ENCODE data around the gene DENND1A.
"Not testable (repeated sequence)": the region's sequence is repeated elsewhere in the genome, so short reads cannot be mapped to it uniquely, and the experiment has no call there.

DENND1A gene

DNA sequence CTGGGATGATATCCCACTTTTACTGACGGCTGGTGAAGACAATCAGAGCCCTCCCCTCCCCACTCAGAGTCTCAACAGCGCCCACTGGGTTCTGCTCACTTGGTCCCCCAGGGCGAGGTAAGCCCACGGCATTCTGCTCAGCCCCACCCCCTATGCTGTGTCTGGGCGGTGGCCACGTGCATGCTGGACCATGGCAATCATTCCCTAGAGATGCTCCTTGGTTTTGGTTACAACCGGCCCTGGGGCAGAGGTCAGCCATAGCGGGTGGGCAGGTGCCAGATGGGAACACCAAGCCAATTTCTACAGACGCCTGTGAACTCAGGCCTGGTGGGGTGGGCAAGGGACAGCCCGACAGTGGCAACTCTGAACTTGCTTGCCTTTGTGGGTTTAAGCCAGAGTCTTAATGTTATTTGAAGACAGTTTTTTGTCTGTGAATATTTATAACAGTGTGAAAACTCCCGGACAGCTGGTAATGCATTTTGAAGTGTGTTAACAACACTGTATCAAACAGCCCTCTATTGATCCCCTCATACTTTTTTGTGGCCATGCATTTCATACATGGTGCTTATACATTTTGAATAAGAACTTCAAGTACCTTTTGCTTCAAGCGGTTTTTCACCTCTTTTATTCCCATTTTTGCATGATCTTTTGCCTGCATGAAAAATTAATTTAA lies 479.7 kb downstream of the DENND1A start:
- DNase-seq = no peak

DNA sequence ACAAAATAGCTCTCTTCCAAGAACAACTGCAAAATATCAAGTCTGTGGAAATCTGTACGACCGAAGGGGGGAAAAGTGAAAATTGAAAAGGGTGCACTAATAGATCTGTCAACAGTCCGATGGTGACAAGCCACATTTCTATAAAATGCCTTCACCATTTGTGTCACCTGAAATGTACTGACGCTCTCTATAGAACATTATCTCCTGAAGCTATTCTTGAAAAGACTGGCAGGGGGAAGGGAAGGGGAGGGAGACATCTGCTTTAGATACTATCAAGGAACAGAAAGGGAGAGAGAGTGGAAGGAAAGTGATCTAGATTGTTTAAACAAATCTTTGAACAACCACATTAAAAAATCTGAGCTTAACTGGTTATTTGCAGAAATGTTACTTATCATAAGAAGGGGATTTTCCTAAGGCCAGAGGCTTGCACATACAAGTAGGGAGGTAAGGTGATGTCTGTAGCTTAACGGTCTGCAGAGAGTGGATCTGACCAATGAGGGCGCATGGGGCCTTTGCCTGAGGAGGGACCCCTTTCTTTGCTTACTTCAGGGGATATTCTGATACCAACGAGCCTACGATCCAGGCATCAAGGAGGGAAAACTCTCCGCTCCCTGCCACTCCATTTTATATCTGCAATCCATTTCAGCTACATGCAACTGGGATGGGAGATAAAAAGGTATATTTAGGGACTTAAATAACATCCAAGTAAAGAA lies 481.8 kb downstream of the DENND1A start:
- no peak for DNase-seq

DNA sequence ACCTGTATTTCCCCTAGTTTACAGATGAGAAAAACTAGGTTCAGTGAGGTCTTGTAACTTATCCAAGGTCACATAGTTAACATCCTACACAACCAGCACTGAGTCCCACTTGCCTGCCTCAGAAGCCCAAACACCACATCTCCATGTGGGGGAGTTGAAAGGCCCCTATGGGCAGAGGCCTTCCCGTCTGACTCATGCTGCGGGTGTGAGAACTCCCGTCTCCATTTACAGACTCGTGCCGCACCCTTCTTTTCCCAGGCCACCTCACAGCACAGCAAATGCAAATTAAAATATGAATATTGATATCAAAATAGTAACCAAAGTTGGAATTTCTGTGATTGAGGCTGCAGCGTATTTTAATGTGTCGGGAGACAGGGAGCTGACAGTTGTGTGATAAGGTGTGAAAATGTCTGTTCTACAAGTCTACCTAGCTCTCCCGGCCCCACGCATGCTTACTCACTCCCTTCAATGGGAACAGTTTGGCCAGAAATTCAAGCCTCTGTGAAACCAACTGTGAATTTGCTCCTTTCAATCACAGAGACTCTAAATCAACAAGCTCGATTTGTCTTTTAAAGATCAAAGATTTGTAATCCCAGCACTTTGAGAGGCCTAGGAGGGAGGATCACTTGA lies 483.8 kb downstream of the DENND1A start:
- no peak for DNase-seq

DNA sequence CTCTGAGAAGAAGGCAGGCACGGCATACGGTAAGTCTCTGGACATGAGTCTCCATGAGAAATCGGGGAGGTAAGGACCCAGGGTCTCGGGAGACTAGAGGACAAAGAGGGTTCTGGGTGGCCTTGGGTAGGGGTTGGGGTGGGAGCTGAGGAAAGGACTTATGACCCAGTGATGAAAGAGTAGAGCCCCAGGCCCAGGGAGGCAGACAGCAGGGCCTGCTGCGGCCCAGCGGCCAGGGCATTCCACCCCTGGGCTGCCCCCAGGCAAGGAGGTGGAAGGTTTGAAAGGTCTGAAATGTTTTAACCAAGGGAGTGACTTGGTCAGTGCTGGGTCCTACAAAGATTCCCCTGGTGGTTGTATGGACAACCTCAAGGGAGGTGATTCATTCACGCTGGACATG lies 484.8 kb downstream of the DENND1A start:
- DNase-seq = no peak

DNA sequence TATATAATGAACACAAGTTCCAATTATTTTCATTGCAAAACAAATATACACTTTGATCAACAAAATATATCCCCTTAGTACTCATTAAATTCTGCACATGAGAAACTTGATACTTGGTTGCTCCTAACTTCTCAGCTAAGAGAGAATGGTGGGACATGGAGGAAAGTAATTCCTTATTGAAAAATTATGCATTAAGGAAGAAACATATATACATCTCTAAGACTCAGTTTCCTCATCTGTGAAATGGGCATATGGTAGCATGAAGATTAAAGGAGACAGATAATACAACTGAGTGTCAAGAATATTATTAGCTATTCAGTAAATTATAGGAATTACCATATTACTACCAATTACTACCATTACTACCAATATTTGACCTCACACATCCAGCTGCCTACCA lies 488.2 kb downstream of the DENND1A start:
- no peak for DNase-seq

DNA sequence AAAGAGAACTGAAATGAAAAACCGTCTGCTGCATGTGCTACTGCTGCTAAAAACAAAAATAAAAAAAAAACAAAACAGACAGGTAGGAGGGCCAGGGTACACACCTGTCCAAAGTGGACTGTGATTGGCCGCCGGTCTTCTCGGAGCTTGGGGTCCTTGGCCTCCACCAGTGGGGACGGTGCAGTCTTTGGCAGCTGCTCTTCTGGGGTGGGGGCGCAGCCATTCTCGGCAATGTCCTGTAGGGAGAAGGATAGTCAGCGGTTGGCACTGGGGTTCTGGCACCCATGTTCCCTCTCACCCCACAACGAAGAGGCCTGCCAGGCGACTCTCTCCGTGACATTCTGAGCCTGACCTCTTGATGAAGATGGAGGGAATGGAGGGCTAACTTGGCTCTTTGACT lies 489.7 kb downstream of the DENND1A start:
- no peak for DNase-seq

DNA sequence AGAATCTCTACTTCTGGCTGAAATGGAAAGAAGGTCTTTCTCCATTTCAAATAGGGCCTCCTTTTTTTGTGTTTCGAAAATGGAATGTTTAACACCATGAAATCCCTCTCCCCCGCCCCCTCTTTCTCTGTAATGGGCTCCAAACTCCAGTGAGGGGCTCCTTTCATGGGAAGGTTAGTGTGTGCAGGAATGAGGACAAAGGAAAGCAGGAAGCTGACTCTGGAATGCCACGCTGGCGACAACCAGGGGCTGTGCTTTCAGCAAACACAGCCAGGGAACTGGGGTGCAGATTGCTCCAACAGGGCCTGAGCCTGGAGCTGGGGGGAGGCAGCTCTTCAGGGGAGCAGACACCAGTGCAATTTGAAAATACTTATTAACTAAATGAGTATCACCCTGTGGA lies 491.1 kb downstream of the DENND1A start:
- DNase-seq = no peak

DNA sequence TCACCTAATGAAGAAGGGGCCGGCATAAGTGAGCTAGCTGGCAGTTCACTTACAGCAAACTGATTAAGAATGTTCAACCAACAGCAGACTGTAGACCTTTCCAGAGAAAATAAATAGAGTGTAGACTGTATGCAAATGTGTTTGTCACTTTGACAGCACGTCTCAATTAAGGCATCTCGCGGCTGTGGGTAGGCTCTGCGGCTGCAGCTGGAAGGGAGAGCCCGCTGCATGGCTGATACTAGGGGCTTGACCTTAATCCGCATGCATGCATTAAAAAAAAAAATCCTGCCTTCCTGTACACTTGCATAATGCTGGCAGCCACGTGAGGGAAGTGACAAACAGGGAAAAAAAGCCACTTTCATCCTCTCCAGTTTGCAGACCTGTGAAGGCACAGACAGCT lies 491.6 kb downstream of the DENND1A start:
- DNase-seq = peak in 2 of 4 experiments; percentile 11 to 26

DNA sequence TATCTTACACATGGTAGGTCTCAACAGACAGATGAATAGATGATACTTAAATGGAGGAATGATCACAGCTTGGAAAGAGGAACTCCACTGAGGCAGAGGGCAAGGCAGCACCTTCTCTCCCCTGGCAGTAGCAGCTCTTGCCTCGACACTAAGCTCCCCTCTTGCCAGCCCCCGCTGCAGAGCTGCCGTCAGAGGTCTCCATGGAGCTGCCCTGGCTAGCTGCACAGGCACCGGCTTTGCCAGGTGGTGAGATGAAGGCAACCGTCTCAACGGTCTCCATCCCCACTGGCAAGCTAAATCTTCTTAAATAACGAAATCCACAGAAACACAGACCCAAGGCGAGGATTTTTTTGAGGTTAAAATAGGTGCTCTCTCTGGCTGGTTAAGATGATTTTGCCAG lies 492.7 kb downstream of the DENND1A start:
- DNase-seq = no peak

DNA sequence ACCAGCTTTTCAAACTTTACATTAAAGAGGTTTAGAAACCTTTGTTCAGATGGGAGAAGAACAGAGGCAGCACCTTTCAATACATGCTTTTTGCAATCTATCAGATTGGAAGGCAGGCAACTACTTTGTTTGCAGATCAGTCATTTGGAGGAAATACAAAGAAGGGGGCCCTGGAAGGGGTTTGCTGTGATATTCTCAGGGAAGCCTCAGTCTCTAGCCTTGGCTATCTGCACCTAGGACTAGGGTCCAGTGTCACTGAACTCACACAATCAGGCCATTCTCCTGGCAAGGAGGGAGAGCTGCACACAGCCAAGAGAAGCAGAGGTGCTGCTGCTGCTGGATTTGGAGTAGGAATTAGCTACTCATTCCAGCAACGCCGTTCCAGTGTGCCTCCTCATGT lies 494.5 kb downstream of the DENND1A start:
- DNase-seq = no peak

DNA sequence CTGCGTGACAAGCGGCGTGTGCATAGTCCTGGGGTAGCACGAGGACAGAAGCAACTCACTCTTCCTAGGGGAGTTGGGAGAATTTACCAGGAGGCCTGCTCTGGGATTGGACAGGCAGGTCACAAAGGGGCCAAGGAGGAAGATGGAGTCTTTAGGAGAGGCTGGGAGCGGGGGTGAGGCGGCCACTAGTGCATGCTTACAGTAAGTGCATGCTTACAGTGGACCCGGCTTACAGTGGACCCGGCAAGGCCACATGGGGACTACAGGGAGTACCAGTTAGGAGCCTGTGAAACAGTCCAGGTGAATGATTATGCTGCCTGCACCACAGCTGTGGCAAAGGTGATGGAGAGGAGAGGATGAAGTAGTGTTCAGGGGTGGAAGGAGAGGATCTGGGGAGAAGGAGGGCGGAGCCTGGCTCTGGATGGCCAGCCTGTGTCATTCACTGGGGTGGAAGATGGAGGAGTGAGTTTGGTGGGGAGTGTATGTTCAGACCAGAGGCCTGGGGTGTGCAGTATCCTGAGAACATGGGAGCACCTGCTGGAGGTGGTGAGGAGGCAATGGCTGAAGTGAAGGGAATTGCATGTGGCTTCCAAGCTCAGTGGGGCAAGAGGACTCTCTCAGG lies 495.2 kb downstream of the DENND1A start:
- no peak for DNase-seq

DNA sequence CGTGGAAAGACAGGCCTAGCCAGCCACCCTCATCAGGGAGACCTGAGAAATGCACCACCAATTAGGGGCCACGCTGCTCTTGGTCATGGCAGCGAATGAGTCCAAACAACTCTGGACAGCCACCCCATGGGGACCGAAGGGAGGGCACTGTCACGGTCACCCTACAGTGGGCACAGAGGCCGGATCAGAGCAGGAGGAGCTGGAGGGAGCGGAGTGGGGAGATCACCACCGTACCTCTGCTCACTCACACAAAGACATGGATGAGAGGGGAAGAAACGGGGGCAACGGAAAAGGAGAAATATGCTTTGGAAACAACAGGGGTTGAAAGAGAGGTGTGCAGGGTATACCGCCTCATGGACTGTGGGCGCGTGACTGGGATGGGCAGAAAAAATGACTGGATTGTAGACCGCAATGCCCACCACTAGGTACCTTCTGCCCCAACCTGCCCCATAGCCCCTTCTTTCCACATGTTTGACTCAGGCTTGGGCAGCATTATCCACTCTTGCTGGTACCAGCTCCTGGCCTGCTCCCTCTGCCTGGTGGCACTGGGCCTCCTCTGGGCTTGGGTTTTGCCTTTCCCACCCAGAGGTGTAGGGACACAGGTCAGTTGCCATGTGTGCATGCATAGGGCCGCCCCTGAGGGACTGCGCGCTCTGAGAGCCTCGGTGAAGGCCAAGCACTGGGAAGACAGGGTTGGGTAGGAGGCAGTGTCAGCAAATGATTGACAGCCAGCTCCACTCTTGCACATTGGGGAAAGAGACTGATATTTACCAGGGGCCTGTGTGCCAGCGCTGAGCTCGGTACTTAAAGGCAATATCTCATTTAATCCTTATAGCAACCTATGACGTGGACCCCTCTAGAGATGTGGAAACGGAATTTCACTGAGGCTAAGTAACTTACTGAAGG lies 497.3 kb downstream of the DENND1A start:
- no peak for DNase-seq

DNA sequence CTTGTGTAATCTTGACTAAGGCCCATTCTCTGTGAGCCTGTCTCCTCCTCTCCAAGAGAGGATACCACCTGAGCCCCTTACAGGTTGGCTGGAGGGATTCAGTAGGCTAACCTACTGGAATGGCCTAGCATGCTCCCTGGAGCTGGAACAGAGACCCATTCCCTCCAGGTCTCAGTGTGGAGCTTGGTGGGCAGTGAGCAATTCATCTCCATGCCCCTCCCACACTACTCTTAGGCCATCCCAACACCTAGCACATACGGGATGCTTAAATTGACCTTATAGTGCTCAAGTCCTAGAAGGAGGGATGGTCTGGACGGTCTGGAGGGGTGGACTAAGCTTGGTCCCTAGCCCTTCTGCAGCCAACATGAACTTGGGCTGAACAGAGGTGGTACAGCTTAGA lies 498.3 kb downstream of the DENND1A start:
- DNase-seq = no peak

DNA sequence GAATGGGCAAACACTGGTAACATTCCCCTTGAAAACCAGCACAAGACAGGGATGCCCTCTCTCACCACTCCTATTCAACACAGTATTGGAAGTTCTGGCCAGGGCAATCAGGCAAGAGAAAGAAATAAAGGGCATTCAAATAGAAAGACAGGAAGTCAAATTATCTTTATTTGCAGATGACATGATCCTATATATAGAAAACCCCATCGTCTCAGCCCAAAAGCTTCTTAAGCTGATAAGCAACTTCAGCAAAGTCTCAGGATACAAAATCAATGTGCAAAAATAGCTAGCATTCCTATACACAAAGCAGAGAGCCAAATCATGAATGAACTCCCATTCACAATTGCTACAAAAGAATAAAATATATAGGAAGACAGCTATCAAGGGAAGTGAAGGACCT lies 501.5 kb downstream of the DENND1A start:
- DNase-seq = not testable (repeated sequence)

DNA sequence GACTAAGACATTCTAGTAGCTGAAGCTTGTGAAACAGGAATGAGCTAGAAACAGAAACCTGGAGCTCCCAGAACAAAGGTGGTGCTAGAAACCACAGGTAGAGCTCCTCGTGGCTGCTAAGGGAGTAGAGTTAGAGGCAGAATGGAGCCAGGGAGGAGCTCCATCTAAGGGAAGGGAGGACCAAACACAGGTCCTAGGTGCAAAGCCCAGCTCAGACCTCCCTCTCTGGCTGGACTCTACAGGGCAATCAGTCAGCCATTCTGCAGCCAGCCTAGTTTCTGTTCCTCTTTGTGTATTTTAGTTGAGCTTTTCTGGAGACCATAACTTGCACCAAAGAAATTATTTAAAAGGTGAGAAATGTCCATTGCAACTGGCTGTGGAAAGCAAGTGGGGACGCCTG lies 503.5 kb downstream of the DENND1A start:
- peak in 3 of 4 experiments; percentile 5 to 31 (median 13) for DNase-seq

DNA sequence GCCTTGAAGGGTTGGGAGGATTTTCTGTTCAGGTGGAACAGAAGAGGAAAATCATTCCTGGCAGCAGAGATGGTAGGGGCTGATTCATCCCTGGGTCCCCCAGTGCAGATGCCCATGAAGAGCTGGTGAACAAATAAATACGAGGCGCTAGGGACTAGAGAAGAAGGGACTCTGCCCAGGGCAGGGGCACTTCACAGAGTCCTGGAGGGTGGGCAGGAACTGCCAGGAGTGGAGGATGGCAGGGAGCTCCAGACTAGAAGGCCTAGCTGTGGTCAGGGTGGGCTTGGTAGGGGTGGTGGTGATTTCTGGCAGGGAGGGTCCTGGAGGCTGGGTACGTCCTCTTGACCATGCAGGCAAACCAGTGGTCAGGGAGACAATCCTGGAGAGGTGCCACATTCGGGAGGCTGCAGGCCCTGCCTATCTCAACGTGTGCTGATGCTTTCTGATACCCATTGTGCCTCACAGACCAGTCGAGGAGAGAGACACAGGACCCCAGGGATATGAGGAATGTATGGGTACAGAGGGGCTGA lies 504.0 kb downstream of the DENND1A start:
- DNase-seq = no peak

DNA sequence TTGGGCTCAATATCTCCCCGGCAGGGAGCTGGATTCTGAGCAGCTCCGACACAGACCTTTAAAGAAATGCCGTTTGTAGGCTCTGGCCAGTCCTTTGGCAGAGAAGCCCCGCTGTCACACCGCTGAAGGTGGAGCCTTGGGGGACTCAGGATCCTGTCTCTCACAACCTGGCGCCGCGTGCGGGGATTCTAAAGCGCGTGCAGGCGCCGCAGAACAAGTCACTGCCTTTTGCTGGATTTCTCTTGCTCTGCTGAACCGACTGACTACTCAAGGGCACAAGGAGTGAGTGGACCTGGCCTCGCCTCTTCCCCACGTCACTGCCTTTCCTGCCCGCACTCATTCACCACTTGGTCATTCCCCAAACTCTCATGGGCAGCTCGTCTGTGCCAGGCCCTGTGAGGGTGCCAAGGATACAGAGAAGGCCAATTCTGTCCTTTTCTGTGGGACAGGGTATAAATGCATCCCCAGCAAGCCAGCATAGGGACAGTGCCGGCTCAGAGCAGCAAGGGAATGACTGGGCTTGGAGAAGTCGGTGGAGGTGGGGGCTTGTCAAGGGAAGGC lies 504.6 kb downstream of the DENND1A start:
- DNase-seq = no peak

DNA sequence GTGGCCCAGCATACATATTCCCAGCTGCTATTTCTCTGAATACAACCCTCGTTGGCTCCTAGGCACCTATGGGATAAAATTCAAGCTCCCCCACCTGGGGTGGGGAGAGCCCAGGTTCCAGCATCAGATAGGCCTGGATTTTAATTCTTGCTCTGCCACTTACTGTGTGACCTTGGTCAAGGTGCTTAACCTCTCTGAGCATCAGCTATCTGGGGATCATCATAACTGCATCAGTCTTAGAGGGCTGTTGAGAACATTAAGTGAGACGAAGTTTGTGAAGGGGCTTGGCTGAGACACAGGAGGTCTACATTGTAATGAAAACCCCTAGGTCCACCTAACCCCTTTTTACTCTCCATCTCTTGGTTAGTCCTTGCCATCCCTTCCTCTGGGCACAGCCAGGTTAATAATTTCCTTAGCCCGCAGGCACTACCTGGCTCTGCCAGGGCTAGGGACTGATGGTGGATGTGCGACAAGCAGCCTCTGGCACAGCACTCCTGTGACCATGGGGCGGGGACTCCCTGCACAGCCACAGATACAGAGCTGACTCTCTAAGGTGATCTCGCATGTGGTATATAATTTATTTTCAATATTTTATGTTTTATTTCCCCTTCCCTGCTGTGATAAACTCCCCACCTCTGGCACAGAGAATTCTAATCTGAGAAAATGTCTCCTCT lies 505.2 kb downstream of the DENND1A start:
- DNase-seq = no peak

DNA sequence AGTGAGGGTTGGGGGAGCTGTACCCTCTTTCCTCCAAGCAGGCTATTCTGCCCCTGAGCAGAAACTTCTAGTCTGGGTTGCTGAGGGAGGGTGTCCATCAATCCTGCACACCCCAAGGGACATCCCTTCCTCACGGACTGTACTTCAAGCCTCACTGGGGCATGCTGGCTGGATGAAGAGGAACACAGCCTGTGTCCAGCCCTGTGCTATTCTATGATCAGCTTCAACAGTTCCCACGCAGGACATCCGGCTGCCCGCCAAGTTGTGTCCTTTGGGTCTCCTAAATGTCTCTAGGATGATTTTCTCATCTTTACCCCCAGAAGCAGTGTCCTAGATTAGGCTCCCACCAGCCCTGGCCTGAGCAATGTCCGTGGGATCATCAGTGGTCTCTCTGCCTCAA lies 505.8 kb downstream of the DENND1A start:
- no peak for DNase-seq

DNA sequence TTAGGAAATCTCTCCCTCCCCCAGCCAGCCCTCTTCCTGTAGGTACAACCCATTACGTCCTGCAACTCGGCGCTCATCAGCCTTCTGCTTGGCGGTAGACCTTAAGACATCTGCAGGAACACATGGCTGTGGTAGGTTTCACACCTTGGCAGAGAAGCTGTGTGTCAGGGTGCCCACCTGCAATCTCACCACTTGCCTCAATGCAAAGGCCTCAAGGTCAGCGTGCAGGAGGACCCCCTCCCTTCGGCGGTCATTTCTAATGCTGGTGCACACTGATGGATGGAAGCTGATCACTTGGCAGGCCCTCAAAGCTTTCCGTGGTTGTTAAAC lies 506.6 kb downstream of the DENND1A start:
- no peak for DNase-seq

DNA sequence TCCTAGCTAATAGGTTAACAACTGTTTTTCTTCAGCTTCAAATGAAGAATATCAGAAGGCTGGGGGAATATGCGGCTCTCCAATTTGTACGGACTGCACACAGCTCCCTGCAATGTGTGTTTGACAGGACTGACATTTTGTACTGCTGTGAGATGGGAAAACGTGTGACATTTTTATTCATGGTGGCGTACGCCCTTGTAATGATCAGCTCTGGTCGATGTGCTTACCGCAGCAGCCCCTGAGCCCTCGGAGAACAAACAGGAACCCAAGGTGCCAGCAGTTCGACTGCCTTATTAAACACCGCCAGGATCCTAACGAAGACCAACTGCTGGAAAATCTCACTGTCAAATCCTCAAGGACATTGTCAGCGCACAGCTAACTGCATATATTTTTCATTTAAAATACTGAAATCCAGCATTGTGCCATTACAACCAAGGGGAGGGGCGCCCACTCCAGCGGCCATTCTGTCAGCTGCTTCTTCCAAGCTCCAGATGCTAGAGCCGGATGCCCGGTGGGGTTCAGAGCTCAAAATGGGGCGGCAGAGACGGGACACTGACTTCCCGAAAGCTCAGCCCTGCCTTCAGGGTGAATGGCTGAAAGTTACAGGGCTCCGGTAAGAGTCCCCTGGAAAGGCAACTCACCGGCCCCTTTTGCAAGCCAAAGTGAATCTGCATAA lies 507.2 kb downstream of the DENND1A start:
- no peak for DNase-seq

Data from suppressor macrophage (primary cell).